HG03457 (cell line): Measurements from ENCODE around the gene PSMB8.

Source experiments
- ATAC-seq: cut with Tn5 transposase; IDR thresholded peaks from one replicate; pipeline ENCODE4 v1.9.1; 2021; ENCODE audit warnings: moderate number of reproducible peaks; ENCODE audit not compliant: unreplicated experiment

PSMB8 gene

DNA sequence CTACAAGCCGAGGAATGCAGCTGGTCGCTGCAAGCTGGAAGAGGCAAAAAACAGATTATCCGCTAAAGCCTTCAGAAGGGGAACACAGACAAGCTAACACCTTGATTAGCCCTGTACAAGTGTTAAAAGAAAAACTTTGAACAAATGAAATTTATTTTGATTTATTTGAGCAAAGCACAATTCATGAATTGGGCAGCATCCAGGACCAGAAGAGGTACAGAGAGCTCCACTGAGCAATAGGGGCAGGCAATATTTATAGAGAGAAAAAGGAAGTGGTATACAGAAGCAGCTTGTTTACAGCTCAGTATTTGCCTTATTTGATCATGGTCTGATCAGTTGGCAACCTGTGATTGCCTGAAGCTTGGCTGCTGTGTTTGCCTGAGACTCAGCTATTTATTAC is 44.7 kb downstream of the PSMB8 start:
- no peak for ATAC-seq

DNA sequence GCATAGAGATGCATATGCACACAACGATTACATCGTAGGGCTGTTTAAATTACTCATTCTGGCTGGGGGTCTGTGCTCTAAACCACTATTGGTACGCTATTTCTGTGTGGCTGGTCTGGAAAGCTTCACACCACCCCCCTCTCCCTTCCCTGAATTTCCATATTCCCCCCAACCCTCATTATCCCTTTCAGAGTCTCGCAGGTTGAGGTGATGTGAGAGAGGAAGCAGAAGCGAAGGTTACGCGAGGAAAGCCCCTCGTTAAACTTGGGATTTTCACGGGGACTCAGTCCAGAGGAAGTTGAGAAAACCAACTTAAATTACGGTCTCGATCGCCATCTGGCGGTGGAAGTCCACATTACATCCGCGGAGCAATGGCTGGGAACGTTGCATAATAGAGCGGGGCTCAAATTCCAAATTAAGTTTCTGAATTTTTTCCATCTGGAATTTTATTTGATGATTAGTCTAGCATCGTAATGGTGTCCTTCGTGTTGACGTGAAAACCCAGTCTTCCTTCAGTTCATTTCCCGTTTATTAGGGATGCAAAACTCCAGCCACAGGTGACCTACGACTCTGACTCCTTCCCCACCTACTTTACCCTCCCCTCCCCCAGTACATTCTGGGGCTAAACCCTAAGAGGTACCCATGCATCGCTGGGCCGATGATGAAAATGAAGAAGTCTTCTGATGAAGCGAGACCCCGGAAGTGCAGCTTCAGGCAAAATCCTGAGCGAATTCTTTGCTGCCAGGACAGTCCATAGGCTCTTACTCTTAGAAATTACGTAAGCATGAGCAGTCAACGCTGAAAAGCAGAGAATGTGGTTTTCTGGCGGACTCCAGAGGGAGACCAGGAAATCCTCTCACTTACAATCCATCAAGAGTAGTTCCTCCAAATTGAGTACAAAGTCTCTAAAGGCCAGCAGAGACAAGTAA is 46.7 kb downstream of the PSMB8 start:
- no peak for ATAC-seq

DNA sequence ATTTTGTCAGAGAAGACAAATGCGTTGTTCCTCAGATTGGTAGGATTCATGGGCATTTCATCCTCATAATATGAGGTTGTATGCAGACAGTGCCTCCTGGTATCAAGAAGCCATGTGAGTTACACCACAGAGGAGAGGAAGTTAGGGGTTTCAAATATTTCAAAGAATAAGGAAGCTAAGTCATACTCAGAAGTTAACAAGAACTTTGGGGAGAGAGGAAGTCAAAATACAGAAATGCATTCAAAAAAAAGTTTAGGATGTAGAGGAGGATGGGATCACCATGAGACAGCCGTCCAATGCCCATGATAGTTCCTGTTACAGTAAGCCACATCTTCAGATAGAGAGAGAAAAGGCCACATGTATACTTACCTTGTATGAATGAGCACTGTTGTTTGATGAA is 49.3 kb downstream of the PSMB8 start:
- ATAC-seq, result no peak

DNA sequence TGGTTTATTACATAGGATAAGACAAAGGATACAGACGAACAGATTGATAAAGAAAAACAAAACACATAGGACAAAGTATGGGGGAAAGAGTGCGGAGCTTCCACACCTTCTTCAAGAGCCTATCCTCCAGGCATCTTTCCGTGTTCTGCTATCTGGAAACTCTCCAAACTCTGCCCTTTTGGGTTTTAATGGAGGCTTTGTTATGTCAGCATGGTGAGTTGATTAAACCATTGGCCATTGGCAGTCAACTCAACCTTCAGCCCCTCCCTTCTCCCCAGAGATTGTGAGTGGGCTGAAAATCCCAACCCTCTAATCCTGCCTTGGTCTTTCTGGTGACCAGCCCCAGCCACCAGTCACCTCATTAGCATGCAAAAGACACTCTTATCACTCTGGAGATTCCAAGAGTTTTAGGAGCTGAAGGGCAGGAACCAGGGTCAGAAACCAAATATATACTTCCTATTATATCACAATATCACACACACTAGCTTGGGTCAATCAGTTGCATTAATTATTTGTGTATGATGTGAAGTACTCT is 50.9 kb downstream of the PSMB8 start:
- no peak for ATAC-seq
